Parathyroid adenoma (tissue), 2 donors: ENCODE data around the gene P3H1.
"Not testable (repeated sequence)": the region's sequence is repeated elsewhere in the genome, so short reads cannot be mapped to it uniquely, and the experiment has no call there.

Source experiments
- H2AFZ ChIP-seq: fragments of 300-600 bp; sonication (generic); one replicate; pipeline ENCODE4 v1.7.0; 2017; ENCODE audit warnings: antibody characterized with exemption, mild to moderate bottlenecking
- H3K27ac ChIP-seq: fragments of 300-600 bp; sonication (generic); one replicate; pipeline ENCODE4 v1.7.0; 2017
- H3K27me3 ChIP-seq: fragments of 300-600 bp; sonication (generic); one replicate; pipeline ENCODE4 v1.7.0; 2017; ENCODE audit warnings: low read length; ENCODE audit not compliant: control insufficient read depth, insufficient read depth
- H3K36me3 ChIP-seq: fragments of 300-600 bp; sonication (generic); one replicate; pipeline ENCODE4 v1.7.0; 2017; ENCODE audit warnings: low read length; ENCODE audit not compliant: control insufficient read depth, insufficient read depth
- H3K4me1 ChIP-seq: fragments of 300-600 bp; sonication (generic); one replicate; pipeline ENCODE4 v1.7.0; 2017; ENCODE audit warnings: control low read depth
- H3K4me2 ChIP-seq: fragments of 300-600 bp; sonication (generic); one replicate; pipeline ENCODE4 v1.7.0; 2017; ENCODE audit warnings: low read length
- H3K4me3 ChIP-seq: fragments of 300-600 bp; sonication (generic); one replicate; pipeline ENCODE4 v1.7.0; 2017; ENCODE audit warnings: low read depth, low read length
- H3K79me2 ChIP-seq: fragments of 300-600 bp; sonication (generic); one replicate; pipeline ENCODE4 v1.7.0; 2017; ENCODE audit warnings: control low read depth
- H3K9ac ChIP-seq: fragments of 300-600 bp; sonication (generic); one replicate; pipeline ENCODE4 v1.7.0; 2017; ENCODE audit warnings: mild to moderate bottlenecking
- H3K9me3 ChIP-seq: fragments of 300-600 bp; sonication (generic); one replicate; pipeline ENCODE4 v1.7.0; 2017; ENCODE audit warnings: low read length; ENCODE audit not compliant: control insufficient read depth
- TF ChIP-seq, protein P1 (sequence below): fragments of 300-600 bp; sonication (generic); IDR thresholded peaks from one replicate; pipeline ENCODE4 v1.7.0; 2017; ENCODE audit warnings: antibody characterized with exemption, mild to moderate bottlenecking
- donor health status: primary hyperparathyroidism.

Gene P3H1, protein sequence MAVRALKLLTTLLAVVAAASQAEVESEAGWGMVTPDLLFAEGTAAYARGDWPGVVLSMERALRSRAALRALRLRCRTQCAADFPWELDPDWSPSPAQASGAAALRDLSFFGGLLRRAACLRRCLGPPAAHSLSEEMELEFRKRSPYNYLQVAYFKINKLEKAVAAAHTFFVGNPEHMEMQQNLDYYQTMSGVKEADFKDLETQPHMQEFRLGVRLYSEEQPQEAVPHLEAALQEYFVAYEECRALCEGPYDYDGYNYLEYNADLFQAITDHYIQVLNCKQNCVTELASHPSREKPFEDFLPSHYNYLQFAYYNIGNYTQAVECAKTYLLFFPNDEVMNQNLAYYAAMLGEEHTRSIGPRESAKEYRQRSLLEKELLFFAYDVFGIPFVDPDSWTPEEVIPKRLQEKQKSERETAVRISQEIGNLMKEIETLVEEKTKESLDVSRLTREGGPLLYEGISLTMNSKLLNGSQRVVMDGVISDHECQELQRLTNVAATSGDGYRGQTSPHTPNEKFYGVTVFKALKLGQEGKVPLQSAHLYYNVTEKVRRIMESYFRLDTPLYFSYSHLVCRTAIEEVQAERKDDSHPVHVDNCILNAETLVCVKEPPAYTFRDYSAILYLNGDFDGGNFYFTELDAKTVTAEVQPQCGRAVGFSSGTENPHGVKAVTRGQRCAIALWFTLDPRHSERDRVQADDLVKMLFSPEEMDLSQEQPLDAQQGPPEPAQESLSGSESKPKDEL

GRCh38 chr1:42766741-42767509 is at the start of gene P3H1, which contains the start of gene C1orf50:
Gene P3H1 (minus strand): TSS chr1:42767028. CDS start chr1:42766971, 57 bp downstream.
Gene C1orf50 (plus strand): TSS chr1:42767249. CDS start chr1:42767312, 63 bp downstream.
- Histone ChIP-seq H3K79me2 (peaks cover 11% of the 10 kb centered on the region), H3K9me3 (no peaks in the 10 kb centered on the region), H2AFZ (peak within 1 kb of the TSS; percentile 93), H3K27me3 (no peaks in the 10 kb centered on the region), H3K4me3 (peak within 1 kb of the TSS; percentile 99), H3K4me1 (peaks cover 5% of the 10 kb centered on the region), H3K4me2 (peak within 1 kb of the TSS; percentile 92), H3K9ac (peak within 1 kb of the TSS; percentile 22), H3K36me3 (no peaks in the 10 kb centered on the region), H3K27ac (peak within 1 kb of the TSS; percentile 73)
- TF ChIP-seq, protein P1, sequence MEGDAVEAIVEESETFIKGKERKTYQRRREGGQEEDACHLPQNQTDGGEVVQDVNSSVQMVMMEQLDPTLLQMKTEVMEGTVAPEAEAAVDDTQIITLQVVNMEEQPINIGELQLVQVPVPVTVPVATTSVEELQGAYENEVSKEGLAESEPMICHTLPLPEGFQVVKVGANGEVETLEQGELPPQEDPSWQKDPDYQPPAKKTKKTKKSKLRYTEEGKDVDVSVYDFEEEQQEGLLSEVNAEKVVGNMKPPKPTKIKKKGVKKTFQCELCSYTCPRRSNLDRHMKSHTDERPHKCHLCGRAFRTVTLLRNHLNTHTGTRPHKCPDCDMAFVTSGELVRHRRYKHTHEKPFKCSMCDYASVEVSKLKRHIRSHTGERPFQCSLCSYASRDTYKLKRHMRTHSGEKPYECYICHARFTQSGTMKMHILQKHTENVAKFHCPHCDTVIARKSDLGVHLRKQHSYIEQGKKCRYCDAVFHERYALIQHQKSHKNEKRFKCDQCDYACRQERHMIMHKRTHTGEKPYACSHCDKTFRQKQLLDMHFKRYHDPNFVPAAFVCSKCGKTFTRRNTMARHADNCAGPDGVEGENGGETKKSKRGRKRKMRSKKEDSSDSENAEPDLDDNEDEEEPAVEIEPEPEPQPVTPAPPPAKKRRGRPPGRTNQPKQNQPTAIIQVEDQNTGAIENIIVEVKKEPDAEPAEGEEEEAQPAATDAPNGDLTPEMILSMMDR, result no peak

DNA sequence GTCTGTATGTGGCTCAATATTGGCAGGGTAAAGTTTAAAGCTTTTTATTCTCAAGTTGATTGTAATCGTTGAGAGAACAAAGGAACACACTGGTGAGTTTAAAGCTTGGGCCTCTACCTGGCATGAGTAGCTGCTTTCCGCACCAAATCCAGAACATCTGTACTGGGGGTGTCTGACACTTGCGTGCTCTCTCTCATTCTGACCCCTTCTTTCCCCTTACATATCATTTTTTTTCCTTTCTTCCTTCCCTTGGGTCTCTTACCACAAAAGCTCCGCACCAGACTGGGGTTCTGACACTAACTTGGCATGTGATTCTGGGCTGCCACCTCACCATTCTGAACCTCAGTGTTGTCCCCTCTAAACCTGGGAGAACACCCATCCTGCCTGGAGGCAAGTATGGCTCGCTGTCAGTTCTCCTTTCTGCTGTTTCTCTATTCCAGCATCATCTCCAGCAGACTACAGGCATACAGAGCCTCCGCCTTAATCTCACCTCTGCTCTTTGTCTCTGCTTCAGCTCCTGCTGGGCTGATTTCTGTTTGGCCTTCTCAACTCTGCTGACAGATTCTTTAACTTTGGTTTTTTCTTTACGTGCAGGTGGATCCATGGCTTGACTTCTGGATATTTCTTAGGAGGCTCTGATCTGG is 49.2 kb upstream of the P3H1 start:
- H2AFZ ChIP-seq, result peak overlapping the region; percentile 74
- TF ChIP-seq, protein P1, result no peak

GRCh38 chr1:42814815-42815214 is 48.0 kb upstream of the P3H1 start:
- H3K4me3 ChIP-seq, result not testable (repeated sequence)

More for the DNA sequence above, 49.2 kb upstream of the P3H1 start:
- Histone ChIP-seq H3K4me1 (peaks cover 7% of the 10 kb centered on the region), H3K27me3 (no peaks in the 10 kb centered on the region), H3K4me3 (peak overlapping the region; percentile 69), H3K9ac (no peak overlapping the region), H3K27ac (peak overlapping the region; percentile 94), H3K4me2 (peak overlapping the region; percentile 73), H3K79me2 (no peaks in the 10 kb centered on the region), H3K36me3 (no peaks in the 10 kb centered on the region), H3K9me3 (no peaks in the 10 kb centered on the region)

DNA sequence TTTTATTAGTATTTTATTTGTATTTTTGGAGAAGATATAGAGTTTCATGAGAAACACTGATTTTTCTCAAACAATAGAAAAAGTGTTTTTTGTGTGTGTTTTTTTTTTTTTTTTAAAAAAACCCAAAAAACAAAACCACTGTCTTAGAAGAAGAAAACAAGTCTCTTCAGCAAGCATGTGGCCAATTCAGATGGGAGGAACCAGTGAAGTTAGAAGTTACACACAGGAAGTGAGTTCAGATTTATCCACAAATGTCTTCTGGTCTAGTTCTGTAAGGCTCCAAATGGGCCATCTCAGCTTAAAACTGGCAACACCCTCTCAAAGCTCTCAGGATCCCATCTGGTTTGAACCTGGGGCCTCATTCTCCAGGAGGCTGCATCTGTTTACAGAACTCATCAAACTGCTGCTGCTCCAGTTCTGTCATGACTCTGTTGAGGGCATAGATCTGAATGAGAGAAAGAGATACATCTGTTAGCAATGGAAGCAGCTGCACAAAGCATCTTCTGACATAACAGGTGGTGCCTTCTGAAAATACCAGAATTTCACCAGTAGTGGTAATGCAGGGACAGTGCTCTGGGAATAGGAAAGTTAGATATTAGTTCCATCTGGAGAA is 40.3 kb upstream of the P3H1 start:
- Histone ChIP-seq H3K36me3 (no peaks in the 10 kb centered on the region), H3K4me3 (no peak overlapping the region), H2AFZ (no peak overlapping the region), H3K9me3 (no peaks in the 10 kb centered on the region), H3K27ac (no peak overlapping the region), H3K9ac (no peak overlapping the region), H3K4me2 (no peak overlapping the region), H3K4me1 (no peaks in the 10 kb centered on the region), H3K79me2 (no peaks in the 10 kb centered on the region), H3K27me3 (no peaks in the 10 kb centered on the region)
- TF ChIP-seq, protein P1, result no peak

More at GRCh38 chr1:42814815-42815214, 48.0 kb upstream of the P3H1 start:
- H2AFZ ChIP-seq, H3K4me1 ChIP-seq, H3K79me2 ChIP-seq, H3K27me3 ChIP-seq, H3K36me3 ChIP-seq, H3K9me3 ChIP-seq, H3K4me2 ChIP-seq, H3K27ac ChIP-seq, H3K9ac ChIP-seq: not testable (repeated sequence)
